ENCODE data around the gene CPNE9.

- no peak for TF ChIP-seq TAF1 (IDR thresholded peaks at IDR 0.05; ENCODE audit: low read depth, low read length)
- TF ChIP-seq POLR2AphosphoS5 (IDR thresholded peaks at IDR 0.05; ENCODE audit: low read depth, low read length) = no peak
- no peak for TF ChIP-seq POLR2A (IDR thresholded peaks at IDR 0.05; ENCODE audit: low read depth, low read length)
- TF ChIP-seq SPI1 (IDR thresholded peaks at IDR 0.05; ENCODE audit: low read depth, low read length) = no peak
- TF ChIP-seq POU2F2 (IDR thresholded peaks at IDR 0.05; ENCODE audit: low read depth, low read length) = no peak
Observed at GRCh38 chr3:9673752-9674151, 29.9 kb upstream of the CPNE9 start.
